Measurements from ENCODE around the gene TENT5C. TPM values are rescaled to one million over a fixed set of nuclear protein-coding genes. Genes with fewer than 3 reads are reported as not detected.
A peak's percentile ranks its signal among the peaks of the same experiment; 100 is the strongest.

TENT5C gene
- total RNA-seq, 2 donors from 2014 or later: 30.7 to 45.6 TPM

- no peak for ATAC-seq
- no peak for DNase-seq
- intact Hi-C loops (cut with DNase I, micrococcal nuclease): no loop called here
Observed at GRCh38 chr1:117586747-117587498, 18.9 kb upstream of the TENT5C start.

GRCh38 chr1:117587499-117588356, 18.1 kb upstream of the TENT5C start:
- intact Hi-C loops (cut with DNase I, micrococcal nuclease): no loop called here
- DNase-seq (no peak), ATAC-seq (no peak)

- ATAC-seq (peak; percentile 75), DNase-seq (no peak)
- intact Hi-C loops (cut with DNase I, micrococcal nuclease): no loop called here
Observed at GRCh38 chr1:117589544-117589943, 16.3 kb upstream of the TENT5C start.

- ATAC-seq (peak; percentile 72), DNase-seq (peak; percentile 41 to 62)
- intact Hi-C loops (cut with DNase I, micrococcal nuclease): no loop called here
Observed at GRCh38 chr1:117590273-117590925, 15.4 kb upstream of the TENT5C start.

GRCh38 chr1:117591252-117591651, 14.6 kb upstream of the TENT5C start:
- DNase-seq (no peak), ATAC-seq (peak; percentile 74)
- intact Hi-C loops (cut with DNase I, micrococcal nuclease): no loop called here

- DNase-seq: peak in 1 of 2 donors; percentile 34
- ATAC-seq: peak; percentile 39
Observed at GRCh38 chr1:117592155-117592554, 13.7 kb upstream of the TENT5C start.

GRCh38 chr1:117594261-117594990, 11.4 kb upstream of the TENT5C start:
- no peak for ATAC-seq
- intact Hi-C loops (cut with DNase I, micrococcal nuclease): no loop called here
- peak in 1 of 2 donors; percentile 24 for DNase-seq

More at GRCh38 chr1:117592155-117592554, 13.7 kb upstream of the TENT5C start:
- intact Hi-C loops (cut with DNase I, micrococcal nuclease): no loop called here

- no peak for ATAC-seq
- intact Hi-C loops (cut with DNase I, micrococcal nuclease): no loop called here
- DNase-seq: no peak
Observed at GRCh38 chr1:117596023-117596720, 9.7 kb upstream of the TENT5C start.

- DNase-seq (peak in 1 of 2 donors; percentile 5), ATAC-seq (no peak)
- intact Hi-C loops (cut with DNase I, micrococcal nuclease): no loop called here
Observed at GRCh38 chr1:117598489-117598888, 7.4 kb upstream of the TENT5C start.

- intact Hi-C loops (cut with DNase I, micrococcal nuclease): no loop called here
- DNase-seq (peak in 1 of 2 donors; percentile 17), ATAC-seq (peak; percentile 61)
Observed at GRCh38 chr1:117599286-117600221, 6.3 kb upstream of the TENT5C start.

- DNase-seq (peak in 1 of 2 donors; percentile 2), ATAC-seq (no peak)
- intact Hi-C loops (cut with DNase I, micrococcal nuclease): no loop called here
Observed at GRCh38 chr1:117600325-117600943, 5.4 kb upstream of the TENT5C start.

GRCh38 chr1:117600966-117601365, 4.9 kb upstream of the TENT5C start:
- ATAC-seq: no peak
- intact Hi-C loops (cut with DNase I, micrococcal nuclease): no loop called here

GRCh38 chr1:117602862-117603261, 3.0 kb upstream of the TENT5C start:
- no peak for DNase-seq
- intact Hi-C loops (cut with DNase I, micrococcal nuclease): no loop called here
- no peak for ATAC-seq

More at GRCh38 chr1:117600966-117601365, 4.9 kb upstream of the TENT5C start:
- DNase-seq: no peak

GRCh38 chr1:117605164-117605773, 579 bp upstream of the TENT5C start:
- peak; percentile 31 for ATAC-seq
- intact Hi-C loops (cut with DNase I, micrococcal nuclease): no loop called here
- no peak for DNase-seq

- ATAC-seq: peak; percentile 31
- peak; percentile 46 to 62 for DNase-seq
- intact Hi-C loops (cut with DNase I, micrococcal nuclease): no loop called here
Observed at GRCh38 chr1:117606649-117607430, 992 bp downstream of the TENT5C start.

Data from left colon (tissue), 2 donors.